ENCODE measurements around the gene RASA3.

RASA3 gene

GRCh38 chr13:113964251-113964995 lies 168.0 kb downstream of the RASA3 start:
- DNase-seq: no peak

DNA sequence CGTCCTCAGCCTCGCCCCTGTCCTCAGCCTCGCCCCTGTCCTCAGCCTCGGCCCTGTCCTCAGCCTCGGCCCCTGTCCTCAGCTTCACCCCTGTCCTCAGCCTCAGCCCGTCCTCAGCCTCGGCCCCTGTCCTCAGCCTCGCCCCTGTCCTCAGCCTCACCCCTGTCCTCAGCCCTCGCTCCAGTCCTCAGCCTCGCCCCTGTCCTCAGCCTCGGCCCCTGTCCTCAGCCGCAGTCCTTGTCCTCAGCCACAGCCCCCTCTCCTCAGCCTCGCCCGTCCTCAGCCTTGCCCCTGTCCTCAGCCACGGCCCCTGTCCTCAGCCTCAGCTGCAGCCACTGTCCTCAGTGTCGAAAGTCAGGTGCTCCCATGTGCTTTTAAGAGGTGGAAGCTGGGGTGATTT lies 169.0 kb downstream of the RASA3 start:
- DNase-seq: no peak

DNA sequence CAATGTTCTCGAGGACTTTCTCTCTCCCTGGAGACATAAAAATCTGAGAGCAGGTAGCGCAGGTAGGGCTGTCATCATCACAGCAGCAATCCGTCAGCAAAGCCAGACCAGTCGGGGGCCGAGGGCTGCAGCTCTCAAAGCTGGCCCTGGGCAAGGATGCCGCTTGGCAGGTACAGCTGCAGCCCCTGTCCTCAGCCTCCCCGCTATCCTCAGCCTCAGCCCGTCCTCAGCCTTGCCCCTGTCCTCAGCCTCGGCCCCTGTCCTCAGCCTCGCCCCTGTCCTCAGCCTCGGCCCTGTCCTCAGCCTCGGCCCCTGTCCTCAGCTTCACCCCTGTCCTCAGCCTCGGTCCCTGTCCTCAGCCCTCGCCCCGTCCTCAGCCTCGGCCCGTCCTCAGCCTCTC lies 169.4 kb downstream of the RASA3 start:
- DNase-seq: no peak

- DNase-seq: no peak
These were observed 170.0 kb downstream of the RASA3 start for GRCh38 chr13:113962386-113962785.

- DNase-seq: no peak
These were observed 172.0 kb downstream of the RASA3 start for GRCh38 chr13:113960276-113960948.

- no peak for DNase-seq
These were observed 173.2 kb downstream of the RASA3 start for GRCh38 chr13:113959198-113959597.

DNA sequence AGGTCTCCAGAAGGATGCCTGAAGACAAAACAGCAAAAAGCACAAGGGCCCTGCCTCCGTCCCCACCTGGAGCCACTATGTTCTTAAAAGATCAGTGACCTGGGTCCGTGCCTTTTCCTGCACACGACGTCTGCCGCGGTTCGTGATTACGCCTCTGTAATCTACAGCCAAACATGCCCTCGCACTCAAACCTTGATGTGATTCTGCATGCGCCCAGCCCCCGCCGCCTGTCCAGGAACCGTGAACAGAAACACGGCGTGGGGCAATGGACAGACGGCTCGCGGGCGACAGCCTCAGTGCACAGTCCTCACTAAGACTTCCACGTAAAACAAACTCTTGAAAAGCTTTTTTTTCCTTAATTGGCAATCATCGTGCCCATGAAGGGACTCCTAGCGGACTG lies 174.1 kb downstream of the RASA3 start:
- DNase-seq: no peak

DNA sequence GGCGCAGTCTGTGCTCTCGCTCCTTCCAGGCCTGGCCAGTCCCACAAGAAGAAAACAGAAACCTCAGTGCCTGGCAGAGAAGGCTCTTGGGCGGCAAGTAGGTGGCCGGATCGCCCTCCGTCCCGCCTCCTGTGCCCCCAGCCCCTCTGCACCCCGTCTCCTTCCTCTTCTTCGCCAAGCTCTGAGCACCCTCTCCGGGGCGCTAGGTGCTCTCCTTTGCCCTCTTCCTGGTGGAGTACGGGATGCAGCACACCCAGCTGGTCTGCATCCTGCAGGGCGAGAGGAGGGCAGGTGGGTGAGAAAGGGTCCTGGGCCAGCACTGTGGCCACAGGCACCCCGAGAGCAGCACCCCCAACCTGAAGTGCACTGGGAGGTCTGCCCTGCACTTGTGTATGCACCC lies 175.9 kb downstream of the RASA3 start:
- no peak for DNase-seq

DNA sequence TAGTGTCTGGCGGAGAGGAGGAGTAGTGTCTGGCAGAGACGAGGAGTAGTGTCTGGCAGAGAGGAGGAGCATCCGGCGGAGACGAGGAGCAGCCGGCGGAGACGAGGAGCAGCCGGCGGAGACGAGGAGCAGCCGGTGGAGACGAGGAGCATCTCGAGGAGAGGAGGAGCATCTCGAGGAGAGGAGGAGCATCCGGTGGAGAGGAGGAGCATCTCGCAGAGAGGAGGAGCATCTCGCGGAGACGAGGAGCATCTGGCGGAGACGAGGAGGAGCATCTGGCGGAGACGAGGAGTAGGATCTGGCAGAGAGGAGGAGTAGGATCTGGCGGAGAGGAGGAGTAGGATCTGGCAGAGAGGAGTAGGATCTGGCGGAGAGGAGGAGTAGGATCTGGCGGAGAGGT lies 176.7 kb downstream of the RASA3 start:
- DNase-seq: no peak

GRCh38 chr13:113955235-113955634 lies 177.2 kb downstream of the RASA3 start:
- no peak for DNase-seq

- no peak for DNase-seq
These were observed 178.2 kb downstream of the RASA3 start for GRCh38 chr13:113954046-113954835.

- DNase-seq: no peak
These were observed 178.9 kb downstream of the RASA3 start for GRCh38 chr13:113953561-113953960.

DNA sequence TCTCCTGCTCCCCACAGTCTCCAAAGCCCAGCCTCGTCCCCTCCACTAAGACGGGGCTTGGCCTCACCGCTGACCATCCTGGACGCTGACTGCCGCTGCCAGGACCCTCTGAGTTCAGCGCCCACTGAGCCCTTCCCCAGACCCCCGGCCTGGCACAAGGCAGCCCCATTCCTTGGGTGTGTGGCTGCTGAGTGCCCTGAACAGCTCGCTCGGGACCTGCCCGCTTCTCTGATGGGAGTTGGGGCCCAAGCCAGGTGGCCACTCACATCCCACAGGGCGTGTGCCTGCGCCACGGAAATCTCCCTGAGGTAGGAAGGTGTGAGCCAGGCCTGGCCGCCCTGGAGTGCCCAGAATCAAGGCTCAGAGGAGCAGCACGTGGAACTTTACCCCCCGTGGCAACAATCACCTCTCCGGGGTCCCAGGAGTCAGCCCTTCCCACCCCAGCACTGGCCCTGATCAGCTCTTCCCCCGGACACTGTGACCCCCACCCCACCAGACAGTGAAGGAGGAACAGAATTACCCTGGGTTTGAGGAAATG lies 179.4 kb downstream of the RASA3 start:
- DNase-seq: no peak

GRCh38 chr13:113952151-113952982 lies 180.1 kb downstream of the RASA3 start:
- no peak for DNase-seq

DNA sequence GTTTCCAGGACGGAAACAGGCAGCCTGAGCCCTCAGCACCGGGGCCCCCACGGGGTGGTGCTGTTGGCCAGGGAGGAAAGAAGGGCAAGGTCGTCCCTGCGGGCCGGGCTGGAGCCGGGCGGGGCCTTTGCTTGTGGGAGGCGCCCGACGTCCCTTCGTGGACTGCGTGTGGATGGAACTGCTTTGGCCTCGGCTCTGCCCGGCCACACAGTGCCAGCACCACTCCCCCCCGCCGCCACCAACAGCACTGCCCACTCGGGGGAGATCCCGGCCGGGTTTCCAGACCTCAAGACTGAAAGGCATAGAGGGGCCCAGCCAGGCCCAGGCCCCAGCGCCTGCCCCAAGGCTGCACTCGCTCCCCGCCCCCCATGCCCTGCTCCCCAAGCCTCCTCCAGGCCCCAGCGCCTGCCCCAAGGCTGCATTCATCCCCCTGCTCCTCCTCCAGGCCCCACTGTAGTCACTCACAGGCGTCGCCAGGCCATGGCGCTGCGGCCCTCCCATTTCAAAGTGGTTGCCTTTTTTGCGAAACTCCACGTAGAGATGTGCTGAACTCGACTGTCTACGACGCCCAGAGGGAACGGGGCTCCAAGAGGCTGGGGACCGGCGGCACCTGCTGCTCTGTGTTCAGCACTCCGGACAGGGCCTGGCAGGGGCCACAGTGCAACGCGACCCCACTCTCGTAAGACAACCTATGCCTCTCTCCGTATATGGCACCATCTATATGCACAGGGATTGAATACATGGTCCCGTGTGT lies 181.0 kb downstream of the RASA3 start:
- DNase-seq: peak; percentile 71 to 72

DNA sequence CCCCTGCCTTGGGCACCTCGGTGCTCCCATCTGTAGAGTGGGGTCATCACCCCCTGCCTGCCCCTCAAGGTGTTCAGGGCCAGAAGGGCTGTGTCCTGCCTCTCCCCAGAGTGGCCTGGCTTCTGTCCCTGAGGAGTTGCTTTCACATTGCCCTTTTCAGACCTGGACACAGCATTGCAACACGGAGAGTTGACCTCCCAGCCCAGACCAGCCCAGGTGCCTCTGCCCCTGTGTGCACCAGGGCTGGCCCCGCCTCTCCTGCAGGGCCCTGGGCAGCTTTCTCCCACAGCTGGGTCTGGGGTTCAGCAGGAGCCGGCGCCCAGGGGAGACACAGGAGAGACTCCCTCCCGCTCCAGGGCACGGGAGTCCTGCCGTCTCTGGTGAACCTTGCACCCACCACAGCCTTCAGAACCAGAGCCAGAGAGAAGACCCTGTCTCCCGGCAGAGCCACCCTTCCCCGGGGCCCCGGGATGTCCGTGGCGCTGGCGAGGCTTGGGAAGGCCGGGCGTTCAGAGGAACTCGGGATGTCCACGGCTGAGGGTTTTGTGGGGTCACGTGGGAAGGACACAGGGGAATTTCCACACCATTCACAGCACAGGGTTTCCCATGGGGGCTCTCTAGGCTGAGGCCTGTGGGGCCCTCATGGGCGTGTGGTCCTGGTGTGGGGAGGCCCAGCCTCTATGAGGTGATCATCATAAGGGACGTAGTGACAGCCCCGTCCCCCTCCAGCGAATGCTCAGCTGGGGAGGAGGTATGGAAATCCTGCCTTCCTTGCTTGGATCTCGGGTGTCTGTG lies 181.8 kb downstream of the RASA3 start:
- DNase-seq: no peak

DNA sequence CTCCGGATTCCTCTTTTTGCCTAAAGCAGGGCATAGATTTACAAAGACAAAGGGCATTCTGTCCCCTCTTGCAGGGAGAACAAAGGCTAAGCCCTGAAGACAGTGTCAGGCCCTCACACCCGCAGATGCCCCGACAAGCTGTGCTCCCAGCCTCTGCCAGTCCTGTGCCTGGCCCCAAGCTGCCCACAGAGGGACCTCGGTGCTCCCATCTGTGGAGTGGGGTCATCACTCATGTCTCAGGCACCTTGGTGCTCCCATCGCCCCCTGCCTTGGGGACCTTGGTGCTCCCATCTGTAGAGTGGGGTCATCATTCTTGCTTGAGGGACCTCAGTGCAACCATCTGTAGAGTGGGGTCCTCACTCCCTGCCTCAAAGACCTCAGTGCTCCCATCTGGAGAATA lies 182.9 kb downstream of the RASA3 start:
- no peak for DNase-seq

- DNase-seq: no peak
These were observed 184.2 kb downstream of the RASA3 start for GRCh38 chr13:113948034-113948742.

- no peak for DNase-seq
These were observed 185.0 kb downstream of the RASA3 start for GRCh38 chr13:113947311-113948033.

Measured in stimulated activated CD4-positive, alpha-beta T cell treated with anti-CD3 and anti-CD28 coated beads, Interleukin-2, amount 100 ng/mL, for 24 hours (primary cell).